Measurements from ENCODE around the gene ZSCAN5B. TPM values are rescaled to one million over a fixed set of nuclear protein-coding genes. Genes with fewer than 3 reads are reported as not detected.

ZSCAN5B gene
- total RNA-seq, 2 donors from 2014 or later = not detected

DNA sequence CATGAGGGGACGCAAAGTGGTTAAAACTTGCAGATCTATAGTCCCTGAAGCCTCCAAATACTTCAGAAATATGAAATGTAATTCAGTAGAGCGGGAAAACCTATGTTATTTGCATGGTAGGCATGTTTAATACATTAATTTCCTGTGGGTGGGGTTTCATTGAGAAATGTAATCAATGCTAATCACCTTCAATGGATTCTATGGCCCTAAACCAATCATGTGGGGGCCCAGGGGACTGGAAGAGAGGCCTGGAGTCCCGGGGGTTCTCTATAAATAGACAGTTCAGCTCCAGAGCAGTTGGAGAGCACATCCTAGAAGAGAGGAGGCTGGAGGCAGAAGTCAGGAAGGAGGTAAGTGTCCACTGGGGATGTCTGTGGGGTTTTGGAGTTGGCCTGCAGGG lies 4.4 kb upstream of the ZSCAN5B start, which contains the start of gene ZSCAN5C:
TSS of gene ZSCAN5C (plus strand) at position 301 of the 400 bp plus-strand sequence. CDS start 3,641 bp downstream, outside the sequence.
- no peaks in the 10 kb centered on the region for H3K9me3 Mint-ChIP-seq
- H3K9me3 ChIP-seq (ENCODE audit: control insufficient read depth, low read length) = no peaks in the 10 kb centered on the region
- H3K27ac Mint-ChIP-seq = no peak within 1 kb of the TSS
- TF ChIP-seq, protein P1, sequence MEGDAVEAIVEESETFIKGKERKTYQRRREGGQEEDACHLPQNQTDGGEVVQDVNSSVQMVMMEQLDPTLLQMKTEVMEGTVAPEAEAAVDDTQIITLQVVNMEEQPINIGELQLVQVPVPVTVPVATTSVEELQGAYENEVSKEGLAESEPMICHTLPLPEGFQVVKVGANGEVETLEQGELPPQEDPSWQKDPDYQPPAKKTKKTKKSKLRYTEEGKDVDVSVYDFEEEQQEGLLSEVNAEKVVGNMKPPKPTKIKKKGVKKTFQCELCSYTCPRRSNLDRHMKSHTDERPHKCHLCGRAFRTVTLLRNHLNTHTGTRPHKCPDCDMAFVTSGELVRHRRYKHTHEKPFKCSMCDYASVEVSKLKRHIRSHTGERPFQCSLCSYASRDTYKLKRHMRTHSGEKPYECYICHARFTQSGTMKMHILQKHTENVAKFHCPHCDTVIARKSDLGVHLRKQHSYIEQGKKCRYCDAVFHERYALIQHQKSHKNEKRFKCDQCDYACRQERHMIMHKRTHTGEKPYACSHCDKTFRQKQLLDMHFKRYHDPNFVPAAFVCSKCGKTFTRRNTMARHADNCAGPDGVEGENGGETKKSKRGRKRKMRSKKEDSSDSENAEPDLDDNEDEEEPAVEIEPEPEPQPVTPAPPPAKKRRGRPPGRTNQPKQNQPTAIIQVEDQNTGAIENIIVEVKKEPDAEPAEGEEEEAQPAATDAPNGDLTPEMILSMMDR (conservative IDR thresholded peaks at IDR 0.05) = no peak
- 69 to 73% methylated on average over 2 to 3 of the region's 3 CpGs for WGBS, 2 experiments (ENCODE audit: insufficient coverage in 1 of 2, insufficient read length in 1 of 2)
- H3K9ac ChIP-seq (ENCODE audit: extremely low read depth, low read length, poor library complexity, severe bottlenecking) = no peak within 1 kb of the TSS
- H3K36me3 ChIP-seq (ENCODE audit: control insufficient read depth, insufficient read depth, low read length) = no peaks in the 10 kb centered on the region
- H3K36me3 Mint-ChIP-seq (ENCODE audit: low read depth) = no peaks in the 10 kb centered on the region
- no peak within 1 kb of the TSS for H3K4me3 Mint-ChIP-seq
- H3K27me3 Mint-ChIP-seq (ENCODE audit: insufficient read depth) = peaks cover 32% of the 10 kb centered on the region
- DNase-seq = no peak
- H3K27ac ChIP-seq (ENCODE audit: low read depth, low read length) = no peak within 1 kb of the TSS
- no peak within 1 kb of the TSS for H3K4me3 ChIP-seq (ENCODE audit: low read length)
- no peaks in the 10 kb centered on the region for H3K4me1 ChIP-seq (ENCODE audit: control insufficient read depth, insufficient read depth, low read length)
- peaks cover 6% of the 10 kb centered on the region for H3K27me3 ChIP-seq (ENCODE audit: control insufficient read depth, insufficient read depth, low read length, poor library complexity, severe bottlenecking)
- no peaks in the 10 kb centered on the region for H3K4me1 Mint-ChIP-seq

DNA sequence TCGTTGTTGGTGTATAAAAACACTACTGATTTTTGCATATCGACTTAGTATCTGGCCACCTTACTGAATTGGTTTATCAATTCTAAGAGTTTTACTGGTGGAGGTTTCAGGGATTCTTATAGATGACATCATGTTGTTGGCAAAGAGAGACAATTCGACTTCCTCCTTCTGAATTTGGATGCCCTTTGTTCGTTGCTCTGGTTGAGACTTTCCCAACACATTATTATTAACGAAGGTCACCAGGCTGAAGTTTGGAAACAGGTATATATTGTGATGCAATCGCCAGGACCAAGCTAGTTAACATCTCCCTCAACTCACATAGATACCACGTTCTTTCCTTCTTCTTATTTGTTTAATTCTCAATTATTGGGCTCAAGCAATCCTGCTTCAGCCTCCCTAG lies 2.1 kb upstream of the ZSCAN5B start:
- H3K36me3 Mint-ChIP-seq (ENCODE audit: low read depth) = no peaks in the 10 kb centered on the region
- no peaks in the 10 kb centered on the region for H3K4me1 Mint-ChIP-seq
- H3K4me3 Mint-ChIP-seq = no peak overlapping the region
- Histone ChIP-seq H3K9ac (ENCODE audit: extremely low read depth, low read length, poor library complexity, severe bottlenecking) (no peak overlapping the region), H3K9me3 (ENCODE audit: control insufficient read depth, low read length) (no peaks in the 10 kb centered on the region), H3K4me3 (ENCODE audit: low read length) (no peak overlapping the region), H3K27me3 (ENCODE audit: control insufficient read depth, insufficient read depth, low read length, poor library complexity, severe bottlenecking) (peaks cover 6% of the 10 kb centered on the region), H3K36me3 (ENCODE audit: control insufficient read depth, insufficient read depth, low read length) (no peaks in the 10 kb centered on the region), H3K4me1 (ENCODE audit: control insufficient read depth, insufficient read depth, low read length) (no peaks in the 10 kb centered on the region), H3K27ac (ENCODE audit: low read depth, low read length) (no peak overlapping the region)
- DNase-seq = no peak
- H3K9me3 Mint-ChIP-seq = no peaks in the 10 kb centered on the region
- WGBS, 2 experiments (ENCODE audit: insufficient coverage in 1 of 2, insufficient read length in 1 of 2) = 86 to 89% methylated on average over 2 to 7 of the region's 7 CpGs
- H3K27ac Mint-ChIP-seq = no peak overlapping the region
- TF ChIP-seq, protein P1 (conservative IDR thresholded peaks at IDR 0.05) = no peak
- peaks cover 24% of the 10 kb centered on the region for H3K27me3 Mint-ChIP-seq (ENCODE audit: insufficient read depth)

DNA sequence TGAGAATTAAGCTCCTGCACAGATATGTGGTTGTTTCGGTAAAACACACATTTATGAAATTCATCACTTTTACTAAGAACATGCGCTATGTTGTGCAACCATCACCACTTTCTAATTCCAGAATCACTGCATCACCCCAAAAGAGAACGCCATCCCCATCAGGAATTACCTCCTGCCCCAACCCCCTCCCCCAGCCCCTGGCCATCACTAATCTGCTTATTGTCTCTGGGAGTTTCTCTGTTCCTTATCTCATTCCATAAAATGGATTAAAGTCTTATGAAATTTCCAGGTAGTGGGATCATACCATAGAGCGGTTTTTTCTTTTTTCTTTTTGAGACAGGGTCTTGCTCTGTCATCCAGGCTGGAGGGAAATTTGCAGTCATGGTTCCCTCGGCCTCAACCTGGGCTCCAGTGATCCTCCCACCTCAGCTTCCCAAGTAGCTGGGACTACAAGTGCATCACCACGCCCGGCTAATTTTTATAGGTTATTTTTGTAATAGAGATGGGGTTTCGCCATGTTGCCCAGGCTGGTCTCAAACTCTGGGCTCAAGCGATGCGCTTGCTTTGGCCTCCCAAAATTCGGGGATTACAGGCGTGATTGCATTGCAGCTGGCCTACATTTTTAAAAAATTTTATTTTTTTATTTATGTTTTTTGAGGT lies 3.5 kb downstream of the ZSCAN5B start:
- Mint-ChIP-seq H3K9me3 (no peaks in the 10 kb centered on the region), H3K27ac (no peak overlapping the region)

More for the DNA sequence above, 3.5 kb downstream of the ZSCAN5B start:
- H3K4me3 Mint-ChIP-seq = no peak overlapping the region
- Histone ChIP-seq H3K4me1 (ENCODE audit: control insufficient read depth, insufficient read depth, low read length) (no peaks in the 10 kb centered on the region), H3K9ac (ENCODE audit: extremely low read depth, low read length, poor library complexity, severe bottlenecking) (no peak overlapping the region), H3K36me3 (ENCODE audit: control insufficient read depth, insufficient read depth, low read length) (no peaks in the 10 kb centered on the region), H3K9me3 (ENCODE audit: control insufficient read depth, low read length) (no peaks in the 10 kb centered on the region), H3K27ac (ENCODE audit: low read depth, low read length) (no peak overlapping the region), H3K4me3 (ENCODE audit: low read length) (no peak overlapping the region), H3K27me3 (ENCODE audit: control insufficient read depth, insufficient read depth, low read length, poor library complexity, severe bottlenecking) (no peaks in the 10 kb centered on the region)
- 82 to 100% methylated on average over 6 to 12 of the region's 12 CpGs for WGBS, 2 experiments (ENCODE audit: insufficient coverage in 1 of 2, insufficient read length in 1 of 2)
- H3K4me1 Mint-ChIP-seq = peaks cover 4% of the 10 kb centered on the region
- no peaks in the 10 kb centered on the region for H3K36me3 Mint-ChIP-seq (ENCODE audit: low read depth)
- no peak for DNase-seq
- peaks cover 26% of the 10 kb centered on the region for H3K27me3 Mint-ChIP-seq (ENCODE audit: insufficient read depth)
- TF ChIP-seq, protein P1 (conservative IDR thresholded peaks at IDR 0.05) = no peak

All from endodermal cell (in vitro differentiated cells).